WI38 (cell line): Measurements from ENCODE around the gene TMEM120A.

ENCODE experiments used
- H3K4me3 ChIP-seq: 2 replicates; pipeline ENCODE4 v1.5.1; 2011; ENCODE audit warnings: low read depth, mild to moderate bottlenecking, control low read depth, low read length
- CTCF ChIP-seq: IDR thresholded peaks from 2 replicates; pipeline ENCODE4 v1.5.1; 2012; ENCODE audit warnings: low read depth, mild to moderate bottlenecking, control low read depth, low read length

Gene TMEM120A

GRCh38 chr7:75951506-75951905 lies 42.9 kb downstream of the TMEM120A start:
- TF ChIP-seq CTCF: no peak
- H3K4me3 ChIP-seq: no peak overlapping the region

- no peak overlapping the region for H3K4me3 ChIP-seq
- no peak for TF ChIP-seq CTCF
Measured at GRCh38 chr7:75950111-75950681, 44.2 kb downstream of the TMEM120A start.

- no peak overlapping the region for H3K4me3 ChIP-seq
- no peak for TF ChIP-seq CTCF
Measured at GRCh38 chr7:75948179-75948578, 46.2 kb downstream of the TMEM120A start.

GRCh38 chr7:75946207-75946855 lies 48.1 kb downstream of the TMEM120A start:
- TF ChIP-seq CTCF: no peak
- H3K4me3 ChIP-seq: no peak overlapping the region

- TF ChIP-seq CTCF: no peak
- H3K4me3 ChIP-seq: no peak overlapping the region
Measured at GRCh38 chr7:75945297-75946168, 48.9 kb downstream of the TMEM120A start.

GRCh38 chr7:75944507-75944906 lies 49.9 kb downstream of the TMEM120A start:
- TF ChIP-seq CTCF: no peak
- no peak overlapping the region for H3K4me3 ChIP-seq

- H3K4me3 ChIP-seq: no peak overlapping the region
Measured at GRCh38 chr7:75943864-75944263, 50.5 kb downstream of the TMEM120A start.

More at GRCh38 chr7:75943864-75944263, 50.5 kb downstream of the TMEM120A start:
- TF ChIP-seq CTCF: no peak
